EL (cell line): ENCODE measurements around the gene PALM3.
A peak's percentile ranks its signal among the peaks of the same experiment; 100 is the strongest.
"Not testable (repeated sequence)": the region's sequence is repeated elsewhere in the genome, so short reads cannot be mapped to it uniquely, and the experiment has no call there.

Source experiments
- DNase-seq: peaks from one replicate; pipeline ENCODE4 v3.0.0-alpha.2; 2016

PALM3 gene

GRCh38 chr19:14059093-14059480 is 2.8 kb downstream of the PALM3 start:
- DNase-seq = no peak

GRCh38 chr19:14058182-14059092 is 3.4 kb downstream of the PALM3 start:
- no peak for DNase-seq

DNA sequence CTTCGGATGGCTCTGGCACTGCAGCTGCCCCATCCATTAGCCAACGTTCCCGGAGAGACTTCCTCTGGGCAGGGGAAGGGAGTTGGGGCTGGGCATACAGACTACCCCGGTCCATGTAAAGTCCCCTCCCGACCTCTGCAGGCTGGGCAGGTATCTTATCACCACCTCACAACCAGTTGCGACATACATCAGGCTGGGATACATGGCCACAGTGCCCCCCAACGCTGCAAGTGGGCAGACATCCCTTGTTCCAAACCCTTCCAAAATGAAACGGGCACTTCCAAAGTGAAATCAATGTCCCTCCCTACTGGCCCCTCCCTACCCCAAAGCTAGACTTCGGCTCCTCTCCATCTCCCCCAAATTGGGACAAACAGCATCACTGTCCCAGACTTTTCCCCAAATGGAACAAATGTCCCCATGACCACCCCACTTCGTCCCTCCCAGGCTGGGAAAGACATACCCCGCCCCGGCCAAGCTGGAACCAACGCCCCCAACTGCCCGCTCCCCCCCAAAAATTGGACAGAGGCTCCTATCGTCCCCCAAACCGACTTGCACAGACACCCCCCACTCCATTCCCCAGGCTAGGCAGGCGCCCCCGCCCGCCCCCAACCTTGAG is 5.0 kb downstream of the PALM3 start:
- DNase-seq = no peak

- no peak for DNase-seq
These were observed 5.7 kb downstream of the PALM3 start for GRCh38 chr19:14056069-14056666.

DNA sequence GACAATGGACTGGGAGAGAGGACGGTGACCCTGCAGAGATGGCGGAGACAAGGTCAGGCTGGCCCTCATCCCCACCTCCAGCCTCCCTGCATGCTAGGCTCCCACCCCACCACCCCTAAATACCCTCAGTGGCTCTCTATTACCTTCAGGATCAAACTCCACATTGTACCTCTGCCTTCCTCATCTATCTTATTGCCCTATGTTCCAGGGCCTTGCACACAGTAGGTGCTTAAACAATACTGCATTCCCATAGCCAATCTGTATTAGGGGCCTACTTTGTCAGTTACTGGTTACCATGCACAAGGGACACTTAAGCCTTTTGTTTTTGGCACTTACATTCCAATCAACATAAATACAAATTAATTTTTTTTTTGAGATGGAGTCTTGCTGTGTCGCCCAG is 6.5 kb downstream of the PALM3 start:
- no peak for DNase-seq

DNA sequence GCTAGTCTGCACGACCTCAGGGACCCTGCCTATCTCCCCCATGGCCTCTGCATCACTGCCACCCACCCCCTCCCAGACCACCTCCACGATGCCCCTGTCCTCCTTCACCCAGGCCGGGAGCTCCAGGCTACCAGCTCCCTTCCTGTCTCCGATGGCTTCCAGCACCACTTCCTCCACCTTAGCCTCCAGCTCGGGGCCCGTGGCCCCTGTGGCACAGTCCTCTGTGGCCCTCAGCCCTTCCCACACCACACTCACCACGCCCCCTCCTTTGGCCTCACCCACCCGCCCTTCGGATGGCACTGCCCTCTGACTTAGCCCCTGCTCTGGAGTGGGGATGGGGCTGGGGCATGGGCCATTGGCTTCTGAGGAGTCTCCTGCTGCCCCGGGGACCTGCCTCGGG is 7.2 kb downstream of the PALM3 start:
- no peak for DNase-seq

DNA sequence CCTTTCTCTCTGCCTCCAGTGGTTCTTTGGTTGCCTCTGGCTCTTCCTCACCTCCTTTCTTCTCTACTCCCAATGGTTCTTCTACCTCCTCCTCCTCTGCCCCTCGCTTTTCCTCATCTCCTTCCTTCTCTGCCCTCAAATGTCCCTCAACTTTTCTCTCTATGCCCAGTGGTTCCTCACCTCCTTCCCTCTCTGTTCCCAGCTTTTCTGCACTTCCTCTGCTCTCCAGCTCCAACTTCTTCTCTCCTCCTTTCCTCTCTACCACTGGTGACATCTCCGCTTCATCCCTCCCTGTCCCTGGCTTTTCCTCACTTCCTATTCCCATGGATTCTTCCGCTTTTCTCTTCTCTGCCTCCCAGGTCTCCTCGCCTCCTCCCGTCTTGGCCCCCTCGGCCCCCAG is 7.8 kb downstream of the PALM3 start:
- no peak for DNase-seq

- DNase-seq = no peak
These were observed 8.4 kb downstream of the PALM3 start for GRCh38 chr19:14053500-14053899.

DNA sequence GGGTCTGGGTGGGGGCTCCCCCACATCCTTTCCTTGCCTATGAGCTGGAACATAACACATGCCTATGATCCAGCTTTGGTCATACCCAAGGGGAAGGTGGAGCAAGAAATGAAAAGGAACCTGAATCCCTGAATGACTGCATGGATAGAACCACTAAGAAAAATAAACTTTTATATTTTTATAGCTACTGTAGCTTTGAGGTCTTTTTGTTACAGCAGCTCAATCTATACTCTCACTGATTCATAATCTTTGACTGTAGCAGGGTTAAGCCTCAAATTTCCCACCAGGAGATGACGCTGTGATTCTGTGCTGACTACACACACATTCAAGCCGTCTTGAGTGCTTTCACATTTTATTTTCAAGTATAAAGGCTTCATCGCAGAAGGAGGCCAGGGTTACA is 8.8 kb downstream of the PALM3 start:
- no peak for DNase-seq

DNA sequence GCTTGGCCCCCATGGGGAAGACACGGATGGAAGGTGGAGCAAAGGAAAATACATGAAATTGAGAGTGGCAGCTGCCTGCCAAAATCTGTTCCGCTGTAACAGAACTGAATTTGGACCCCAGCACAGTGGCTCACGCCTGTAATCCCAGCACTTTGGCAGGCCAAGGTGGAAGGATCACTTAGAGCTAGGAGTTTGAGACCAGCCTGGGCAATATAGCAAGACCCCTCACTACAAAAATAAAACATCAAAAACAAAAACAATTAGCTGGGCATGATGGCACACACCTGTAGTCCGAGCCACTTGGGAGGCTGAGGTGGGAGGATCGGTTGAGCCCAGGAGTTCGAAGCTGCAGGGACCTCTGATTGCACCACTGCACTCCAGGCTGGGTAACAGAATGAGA is 9.4 kb downstream of the PALM3 start:
- no peak for DNase-seq

- DNase-seq = no peak
These were observed 9.9 kb downstream of the PALM3 start for GRCh38 chr19:14051980-14052379.

- DNase-seq = not testable (repeated sequence)
These were observed 10.9 kb downstream of the PALM3 start for GRCh38 chr19:14050961-14051360.

GRCh38 chr19:14050512-14050911 is 11.4 kb downstream of the PALM3 start:
- no peak for DNase-seq

- peak; percentile 44 for DNase-seq
These were observed 13.3 kb downstream of the PALM3 start for GRCh38 chr19:14048443-14049153.

GRCh38 chr19:14047866-14048265 is 14.0 kb downstream of the PALM3 start:
- DNase-seq = not testable (repeated sequence)

GRCh38 chr19:14042659-14043608 is 18.9 kb downstream of the PALM3 start:
- DNase-seq = peak; percentile 52

DNA sequence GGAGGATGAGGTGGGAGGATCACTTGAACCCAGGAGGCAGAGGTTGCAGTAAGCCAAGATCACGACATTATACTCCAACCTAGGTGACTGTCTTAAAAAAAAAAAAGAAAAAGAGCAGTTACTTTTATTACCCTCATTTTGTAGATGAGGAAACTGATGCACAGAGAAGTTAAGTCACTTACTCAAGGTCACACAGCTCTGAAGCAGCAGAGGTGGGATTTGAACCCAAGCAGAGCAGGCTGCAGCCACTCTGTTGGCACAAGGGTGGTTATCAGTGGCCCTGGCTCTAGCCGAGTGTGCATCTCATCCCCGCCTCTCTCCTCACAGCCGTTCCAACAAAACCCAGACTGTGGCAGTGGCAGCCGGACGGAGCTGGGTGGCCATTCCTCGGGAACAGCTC is 22.7 kb downstream of the PALM3 start:
- no peak for DNase-seq

- DNase-seq = peak; percentile 61
These were observed 26.2 kb downstream of the PALM3 start for GRCh38 chr19:14035706-14036105.

GRCh38 chr19:14035159-14035558 is 26.7 kb downstream of the PALM3 start:
- DNase-seq = peak; percentile 25

GRCh38 chr19:14033946-14034345 is 27.9 kb downstream of the PALM3 start:
- DNase-seq = no peak

GRCh38 chr19:14031719-14032480 is 30.0 kb downstream of the PALM3 start, which contains the start of gene IL27RA:
IL27RA (plus strand) TSS chr19:14031762; CDS start chr19:14031873, 111 bp downstream.
- peak; percentile 63 for DNase-seq
